Kidney (tissue), 14 donors: ENCODE measurements around the gene CERK. TPM values are rescaled to one million over a fixed set of nuclear protein-coding genes. Genes with fewer than 3 reads are reported as not detected.

Experiments used
- DNase-seq, 5 donors: peaks; one replicate each; pipeline ENCODE4 v3.0.0-alpha.2; 2013 to 2020
- FAIRE-seq: peaks from 2 replicates; lab custom pipeline; 2012; peaks lifted over from hg19 to GRCh38; lab: Jason Lieb, UNC
- H3K27ac ChIP-seq, 2 donors: one replicate each; pipeline ENCODE4 v1.7.0; 2013; ENCODE audit warnings: low read depth in 2 of 2, low read length in 2 of 2, inconsistent platforms in 1 of 2
- H3K27me3 ChIP-seq: one replicate; pipeline ENCODE4 v1.7.1; 2013; ENCODE audit warnings: low read length, inconsistent platforms; ENCODE audit not compliant: control insufficient read depth, insufficient read depth
- H3K36me3 ChIP-seq, 3 donors: one replicate each; pipeline versions ENCODE4 v1.7.0 to v1.7.1; 2013; ENCODE audit warnings: low read length in 3 of 3, control low read depth in 1 of 3, inconsistent platforms in 1 of 3; ENCODE audit not compliant: insufficient read depth in 3 of 3, control insufficient read depth in 2 of 3
- H3K4me1 ChIP-seq, 3 donors: one replicate each; pipeline versions ENCODE4 v1.7.0 to v1.7.1; 2013; ENCODE audit warnings: low read length in 3 of 3, inconsistent platforms in 1 of 3, low read depth in 1 of 3; ENCODE audit not compliant: control insufficient read depth in 2 of 3, insufficient read depth in 2 of 3
- H3K4me3 ChIP-seq, 3 donors: one replicate each; pipeline versions ENCODE4 v1.7.0 to v1.8.1; 2013; ENCODE audit warnings: low read length in 3 of 3, control low read depth in 1 of 3, inconsistent platforms in 1 of 3
- H3K9ac ChIP-seq, 3 donors: one replicate each; pipeline versions ENCODE4 v1.7.0 to v1.7.1; 2013; ENCODE audit warnings: low read length in 3 of 3, control low read depth in 1 of 3, inconsistent platforms in 1 of 3
- H3K9me3 ChIP-seq, 3 donors: one replicate each; pipeline versions ENCODE4 v1.7.0 to v1.7.1; 2013; ENCODE audit warnings: low read length in 3 of 3, control low read depth in 1 of 3, inconsistent platforms in 1 of 3; ENCODE audit not compliant: control insufficient read depth in 2 of 3, insufficient read depth in 1 of 3
- CTCF ChIP-seq: IDR thresholded peaks from 3 replicates; pipeline ENCODE4 v1.5.1; 2012; ENCODE audit warnings: mild to moderate bottlenecking, moderate library complexity, borderline replicate concordance; ENCODE audit not compliant: insufficient read depth; ENCODE audit errors: extremely low read depth
- intact Hi-C: fragments of 100-400 bp; cut with DNase I; formaldehyde crosslinking; loops from one replicate; pipeline ENCODE4 v1.11.1; 2022
- polyA plus RNA-seq: library from polyadenylated mRNA; stranded (reverse); fragments of 350-450 nt; fragmentation: Illumina TruSeq; extraction: RNeasy Lipid Tissue Mini Kit (QIAGEN cat#74804); gene quantifications from one replicate; pipeline ENCODE4 v1.2.3, GENCODE V29; 2014; ENCODE audit warnings: low read depth, low replicate concordance; ENCODE audit not compliant: insufficient read depth
- total RNA-seq: library from RNA; stranded (reverse); fragmentation: NEBNext Ultra II Directional; extraction: Animal tissue kit (Norgen Biotek cat#: 25700); gene quantifications from one replicate; pipeline ENCODE4 v1.2.1, GENCODE V29; 2021
- donor health status: control.
- donor health status: control.
- donor health status: control.
- donor health status: control.
- donor health status: control.
- donor health status: DM: yes; HTN: yes; CAD: no.
- donor health status: Normal renal cell carcinoma (clear cell type).

CERK gene
- total and polyA plus RNA-seq, 2 donors from 2014 or later, result 21.6 to 28.2 TPM

- intact Hi-C loops, result no loop called here
- Histone ChIP-seq H3K4me1 (no peaks in the 10 kb centered on the region), H3K27me3 (no peaks in the 10 kb centered on the region), H3K9ac (no peak overlapping the region), H3K9me3 (no peaks in the 10 kb centered on the region), H3K36me3 (peaks cover 3 to 46% (median 44%) of the 10 kb centered on the region in 3 donors), H3K4me3 (no peak overlapping the region), H3K27ac (no peak overlapping the region)
- DNase-seq (no peak), FAIRE-seq (no peak)
- TF ChIP-seq CTCF, result no peak
Observed at GRCh38 chr22:46707827-46708570, 30.1 kb downstream of the CERK start.

GRCh38 chr22:46707305-46707704 is 30.7 kb downstream of the CERK start:
- Histone ChIP-seq H3K36me3 (peaks cover 3 to 53% (median 44%) of the 10 kb centered on the region in 3 donors), H3K9me3 (no peaks in the 10 kb centered on the region), H3K9ac (no peak overlapping the region), H3K4me1 (no peaks in the 10 kb centered on the region), H3K27ac (no peak overlapping the region), H3K27me3 (no peaks in the 10 kb centered on the region), H3K4me3 (no peak overlapping the region)
- intact Hi-C loops, result no loop called here
- DNase-seq, result no peak
- no peak for TF ChIP-seq CTCF
- no peak for FAIRE-seq

GRCh38 chr22:46706060-46706459 is 32.0 kb downstream of the CERK start:
- intact Hi-C loops, result no loop called here
- DNase-seq, result no peak

More at GRCh38 chr22:46706060-46706459, 32.0 kb downstream of the CERK start:
- H3K9me3 ChIP-seq, result no peaks in the 10 kb centered on the region
- no peak overlapping the region for H3K27ac ChIP-seq
- no peak overlapping the region for H3K4me3 ChIP-seq
- no peak overlapping the region for H3K9ac ChIP-seq
- H3K27me3 ChIP-seq, result no peaks in the 10 kb centered on the region
- H3K4me1 ChIP-seq, result no peaks in the 10 kb centered on the region
- no peak for FAIRE-seq
- peaks cover 0 to 54% (median 42%) of the 10 kb centered on the region in 3 donors for H3K36me3 ChIP-seq
- TF ChIP-seq CTCF, result no peak
